Measurements from ENCODE around the gene SUPT3H.
"Not testable (repeated sequence)": the region's sequence is repeated elsewhere in the genome, so short reads cannot be mapped to it uniquely, and the experiment has no call there.

SUPT3H gene

GRCh38 chr6:45327956-45328522 is 49.7 kb downstream of the SUPT3H start, which contains the start of gene RUNX2:
Gene RUNX2 (plus strand): TSS chr6:45328330. CDS start chr6:45328727, 397 bp downstream.
- no peak for DNase-seq (ENCODE audit: insufficient read length, low spot score)
- FAIRE-seq = no peak

DNA sequence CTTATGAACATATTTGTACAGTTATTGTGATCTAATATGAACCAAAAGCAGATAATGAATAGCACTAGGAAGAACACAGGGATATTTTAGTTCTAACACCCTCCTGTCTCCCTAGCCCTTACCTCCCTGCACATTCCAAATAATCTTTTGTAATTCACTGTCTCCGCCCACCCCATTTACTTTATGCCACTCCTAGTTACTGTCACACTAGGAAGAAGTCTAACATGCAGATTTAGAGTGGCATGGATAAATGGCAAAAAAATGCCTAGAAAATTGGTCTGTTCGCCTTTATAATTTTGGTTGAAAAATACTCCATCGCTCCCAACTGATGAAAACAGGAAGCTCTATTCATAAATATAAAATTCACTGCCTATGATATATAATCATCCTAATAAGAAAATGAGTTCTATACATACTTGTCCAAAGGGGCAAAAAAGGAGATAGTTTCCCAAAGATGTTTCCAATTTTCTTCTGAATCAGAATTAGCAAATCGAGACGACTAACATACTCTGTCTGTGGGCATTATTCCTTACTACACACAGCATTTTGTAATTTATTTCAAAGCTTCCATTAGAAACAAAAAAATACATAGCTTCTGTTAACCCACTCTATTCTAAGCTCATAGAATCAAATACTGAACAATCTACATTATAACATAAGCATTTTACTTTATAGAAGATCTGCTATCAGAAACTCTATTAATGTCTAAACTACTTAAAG is 50.9 kb downstream of the SUPT3H start:
- DNase-seq (ENCODE audit: insufficient read length, low spot score) = no peak
- no peak for FAIRE-seq

DNA sequence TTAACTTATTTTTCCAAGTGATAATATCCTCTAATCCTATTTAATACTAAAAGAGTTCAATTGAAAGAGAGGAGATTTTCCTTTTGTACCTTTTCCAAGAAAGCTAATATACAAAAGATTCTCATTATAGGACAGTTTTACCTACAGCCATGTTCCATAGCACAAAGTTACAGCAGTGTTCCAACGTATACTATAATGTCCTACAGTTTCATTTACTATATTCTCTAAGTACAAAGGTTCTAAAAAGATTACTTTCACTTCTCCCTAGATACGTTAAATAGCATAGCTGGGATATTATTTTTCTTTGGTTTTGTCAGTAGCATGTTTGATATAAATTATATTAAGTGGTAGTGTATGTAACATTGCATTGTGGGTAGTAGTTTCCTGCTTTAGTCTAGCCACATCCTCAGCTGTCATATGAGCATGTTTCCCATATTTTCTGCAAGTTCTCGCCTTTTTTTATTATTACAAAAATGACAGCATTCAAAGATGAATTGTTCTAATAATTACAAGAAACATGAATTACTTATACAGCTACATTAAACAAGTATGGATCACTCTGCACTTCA is 54.0 kb downstream of the SUPT3H start:
- no peak for DNase-seq (ENCODE audit: insufficient read length, low spot score)

GRCh38 chr6:45320349-45320748 is 57.4 kb downstream of the SUPT3H start:
- no peak for FAIRE-seq

More for the DNA sequence above, 54.0 kb downstream of the SUPT3H start:
- FAIRE-seq = no peak

GRCh38 chr6:45314146-45314545 is 63.6 kb downstream of the SUPT3H start:
- DNase-seq (ENCODE audit: insufficient read length, low spot score) (no peak), FAIRE-seq (no peak)

More at GRCh38 chr6:45320349-45320748, 57.4 kb downstream of the SUPT3H start:
- no peak for DNase-seq (ENCODE audit: insufficient read length, low spot score)

- DNase-seq (ENCODE audit: insufficient read length, low spot score) (no peak), FAIRE-seq (no peak)
Measured at GRCh38 chr6:45310118-45310788, 67.5 kb downstream of the SUPT3H start.

DNA sequence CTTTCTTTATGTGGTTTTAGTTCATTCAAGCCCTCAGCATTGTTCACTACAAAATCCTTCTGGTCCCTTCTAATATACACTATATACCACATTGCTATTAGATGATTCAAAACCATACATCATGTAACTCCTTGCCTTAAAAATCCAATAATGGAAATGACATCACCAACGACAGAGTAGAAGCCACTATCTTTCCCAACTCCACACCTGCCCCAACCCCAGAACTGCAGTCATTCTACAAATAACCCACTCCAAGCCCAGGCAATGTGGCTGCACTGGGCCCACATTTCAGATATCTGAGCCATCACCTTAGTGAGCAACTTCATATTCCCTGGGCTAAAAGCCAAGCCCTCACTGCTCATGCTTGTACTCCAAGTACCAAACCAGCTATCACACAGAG is 72.2 kb downstream of the SUPT3H start:
- FAIRE-seq (no peak), DNase-seq (ENCODE audit: insufficient read length, low spot score) (no peak)

- DNase-seq (ENCODE audit: insufficient read length, low spot score) (no peak), FAIRE-seq (no peak)
Measured at GRCh38 chr6:45302832-45303231, 74.9 kb downstream of the SUPT3H start.

DNA sequence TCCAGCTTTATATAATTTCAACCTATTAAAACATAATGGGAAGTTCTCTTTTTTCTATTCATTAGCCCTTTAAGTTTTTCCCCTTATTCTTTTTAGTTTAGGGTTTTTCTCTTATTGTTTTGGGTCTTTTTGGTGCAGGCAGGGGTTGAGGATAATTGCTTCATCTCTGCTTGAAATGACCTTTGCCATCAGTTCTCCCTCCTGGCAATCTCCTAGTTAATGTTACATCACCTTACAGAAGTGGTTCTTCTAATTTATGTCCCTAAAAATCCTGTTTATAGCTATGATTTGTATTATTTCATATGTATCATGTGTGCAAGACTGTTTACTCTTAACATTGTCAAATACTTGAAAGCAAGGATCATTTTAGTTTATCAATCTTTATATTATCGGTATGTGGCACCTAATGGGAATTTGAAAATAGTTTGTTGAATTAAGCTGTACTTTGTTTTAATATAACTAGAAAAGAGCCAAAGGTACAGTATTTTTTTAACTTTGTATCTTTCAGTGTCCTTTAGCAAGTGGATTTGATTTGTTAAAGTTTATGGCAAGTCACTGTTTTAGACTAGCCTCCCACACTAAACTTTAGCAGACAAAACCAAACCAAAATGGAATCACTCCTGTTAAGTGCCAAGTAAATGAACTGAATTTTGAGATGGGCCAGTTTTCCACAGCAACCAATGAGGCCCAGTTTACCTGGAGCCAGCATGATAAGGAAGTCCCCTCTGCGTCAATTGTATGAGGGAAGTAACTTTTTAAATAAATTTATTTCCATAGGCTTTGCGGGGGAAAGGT is 76.2 kb downstream of the SUPT3H start:
- FAIRE-seq (no peak), DNase-seq (ENCODE audit: insufficient read length, low spot score) (no peak)

DNA sequence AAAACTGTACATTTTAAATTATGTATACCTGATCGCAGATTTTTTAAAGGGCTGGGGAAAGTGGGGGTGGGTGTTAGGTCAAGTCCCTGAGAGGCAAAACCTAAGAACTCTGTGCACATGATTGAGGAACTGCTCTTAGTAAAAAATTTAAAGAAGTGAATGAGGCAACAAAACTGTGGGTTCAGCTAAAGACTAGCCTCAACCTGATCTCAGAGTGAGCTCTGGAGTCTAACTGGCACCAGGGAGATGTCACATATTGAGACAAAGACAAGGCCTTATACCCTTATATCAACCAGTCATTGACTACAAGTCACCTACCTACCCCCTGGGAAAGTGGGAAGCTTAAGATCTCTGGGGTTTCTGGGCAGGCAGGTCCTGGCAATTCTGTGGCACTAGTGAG is 77.0 kb downstream of the SUPT3H start:
- FAIRE-seq (no peak), DNase-seq (ENCODE audit: insufficient read length, low spot score) (no peak)

DNA sequence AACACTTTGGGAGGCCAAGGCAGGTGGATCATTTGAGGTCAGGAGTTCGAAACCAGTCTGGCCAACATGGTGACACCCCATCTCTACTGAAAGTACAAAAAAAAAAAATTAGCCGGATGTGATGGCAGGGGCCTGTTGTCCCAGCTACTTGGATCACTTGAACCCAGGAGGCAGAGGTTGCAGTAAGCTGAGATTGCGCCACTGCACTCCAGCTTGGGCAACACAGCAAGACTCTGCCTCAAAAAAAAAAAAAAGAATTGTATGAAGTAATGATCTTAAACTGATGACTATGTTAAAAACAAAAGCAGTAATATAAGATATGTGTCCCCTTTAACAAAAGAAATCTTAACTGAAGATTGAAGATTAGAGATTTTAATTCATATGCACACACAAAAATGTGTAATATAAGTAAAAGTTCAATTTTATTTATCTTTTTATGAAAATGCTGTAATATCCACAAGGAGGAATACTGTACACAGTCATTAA is 78.6 kb downstream of the SUPT3H start:
- no peak for DNase-seq (ENCODE audit: insufficient read length, low spot score)

GRCh38 chr6:45297320-45297719 is 80.4 kb downstream of the SUPT3H start:
- DNase-seq (ENCODE audit: insufficient read length, low spot score) (no peak), FAIRE-seq (no peak)

More for the DNA sequence above, 78.6 kb downstream of the SUPT3H start:
- FAIRE-seq = no peak

DNA sequence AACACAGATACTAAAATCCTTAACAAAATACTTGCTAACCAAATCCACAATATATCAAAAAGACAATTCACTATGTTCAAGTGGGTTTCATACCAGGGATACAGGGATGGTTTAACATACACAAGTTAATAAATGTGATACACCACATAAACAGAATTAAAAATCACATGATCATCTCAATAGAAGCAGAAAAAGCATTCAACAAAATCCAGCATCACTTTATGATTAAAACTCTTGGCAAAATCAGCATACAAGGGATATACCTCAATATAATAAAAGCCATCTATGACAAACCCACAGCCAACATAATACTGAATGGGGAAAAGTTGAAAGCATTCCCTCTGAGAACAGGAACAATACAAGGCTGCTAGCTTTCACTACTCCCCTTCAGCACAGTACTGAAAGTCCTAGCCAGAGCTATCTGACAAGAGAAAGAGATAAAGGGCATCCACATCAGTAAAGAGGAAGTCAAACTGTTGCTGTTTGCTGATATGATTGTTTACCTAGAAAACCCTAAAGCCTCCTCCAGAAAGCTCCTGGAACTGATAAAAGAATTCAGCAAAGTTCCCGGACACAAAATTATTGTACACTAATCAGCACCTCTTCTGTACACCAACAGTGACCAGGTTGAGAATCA is 83.6 kb downstream of the SUPT3H start:
- FAIRE-seq; DNase-seq (ENCODE audit: insufficient read length, low spot score): not testable (repeated sequence)

- FAIRE-seq (no peak), DNase-seq (ENCODE audit: insufficient read length, low spot score) (no peak)
Measured at GRCh38 chr6:45293306-45293705, 84.4 kb downstream of the SUPT3H start.

- DNase-seq (ENCODE audit: insufficient read length, low spot score) (no peak), FAIRE-seq (no peak)
Measured at GRCh38 chr6:45289751-45290514, 87.8 kb downstream of the SUPT3H start.

DNA sequence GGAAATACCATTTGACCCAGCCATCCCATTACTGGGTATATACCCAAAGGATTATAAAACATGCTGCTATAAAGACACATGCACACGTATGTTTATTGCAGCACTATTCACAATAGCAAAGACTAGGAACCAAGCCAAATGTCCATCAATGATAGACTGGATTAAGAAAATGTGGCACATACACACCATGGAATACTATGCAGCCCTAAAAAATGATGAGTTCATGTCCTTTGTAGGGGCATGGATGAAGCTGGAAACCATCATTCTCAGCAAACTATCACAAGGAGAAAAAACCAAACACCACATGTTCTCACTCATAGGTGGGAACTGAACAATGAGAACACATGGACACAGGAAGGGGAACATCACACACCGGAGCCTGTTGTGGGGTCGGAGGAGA is 91.0 kb downstream of the SUPT3H start:
- FAIRE-seq; DNase-seq (ENCODE audit: insufficient read length, low spot score): not testable (repeated sequence)

DNA sequence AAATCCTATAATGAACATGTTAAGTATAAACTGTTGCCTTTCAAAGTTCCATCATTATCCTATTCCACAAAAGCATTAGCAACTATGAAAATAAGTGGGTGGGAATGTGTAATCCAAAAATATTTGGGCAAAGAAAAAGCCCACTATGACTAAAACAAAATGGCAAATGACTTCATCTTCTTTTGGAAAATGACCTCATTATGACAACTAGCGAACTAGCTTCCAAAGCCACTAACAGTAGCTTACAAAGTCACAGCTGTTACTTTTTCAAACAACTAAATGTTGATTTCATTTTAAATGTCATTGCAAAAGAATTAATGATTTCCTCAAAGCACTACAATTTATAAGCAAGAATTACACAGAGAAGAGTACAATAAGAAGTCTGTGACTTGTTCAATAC is 99.4 kb downstream of the SUPT3H start:
- DNase-seq (ENCODE audit: insufficient read length, low spot score) = no peak
- no peak for FAIRE-seq

DNA sequence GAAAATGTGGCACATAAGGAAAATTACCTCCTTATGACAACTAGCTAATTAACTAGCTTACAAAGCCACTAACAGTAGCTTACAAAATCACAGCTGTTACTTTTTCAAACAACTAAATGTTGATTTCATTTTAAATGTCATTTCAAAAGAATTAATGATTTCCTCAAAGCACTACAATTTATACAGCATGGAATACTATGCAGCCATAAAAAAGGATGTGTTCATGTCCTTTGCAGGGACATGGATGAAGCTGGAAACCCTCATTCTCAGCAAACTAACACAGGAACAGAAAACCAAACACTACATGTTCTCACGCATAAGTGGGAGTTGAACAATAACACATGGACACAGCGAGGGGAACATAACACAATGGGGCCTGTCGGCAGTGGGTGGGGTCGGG is 100.0 kb downstream of the SUPT3H start:
- DNase-seq (ENCODE audit: insufficient read length, low spot score); FAIRE-seq: not testable (repeated sequence)

DNA sequence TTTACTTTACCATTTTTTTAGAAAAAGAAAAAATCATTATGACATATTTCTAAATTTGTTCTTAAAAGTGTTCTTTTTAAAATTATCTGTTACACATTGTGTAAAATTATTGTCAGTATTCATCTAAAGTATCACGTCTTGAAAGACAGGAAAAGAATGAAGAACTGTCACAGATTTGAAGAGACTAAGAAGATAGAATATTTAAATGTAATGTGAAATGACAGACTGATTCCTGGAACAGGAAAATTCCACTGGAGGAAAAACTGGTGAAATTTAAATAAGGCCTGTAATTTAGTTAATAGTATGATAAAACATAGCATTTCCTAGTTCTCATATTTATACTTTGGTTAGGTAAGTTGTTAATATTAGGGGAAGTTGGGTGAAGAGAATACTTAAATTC is 102.4 kb downstream of the SUPT3H start:
- no peak for FAIRE-seq

More for the DNA sequence above, 102.4 kb downstream of the SUPT3H start:
- DNase-seq (ENCODE audit: insufficient read length, low spot score) = no peak

Measured in GM19239 (cell line).